IPS-15b (cell line): ENCODE results near the gene CLDN34.

ENCODE experiments used
- H3K27me3 ChIP-seq: one replicate; pipeline ENCODE4 v1.6.1; 2013; ENCODE audit warnings: low read length; ENCODE audit not compliant: control insufficient read depth, insufficient read depth
- H3K36me3 ChIP-seq: one replicate; pipeline ENCODE4 v1.6.1; 2013; ENCODE audit warnings: low read length; ENCODE audit not compliant: control insufficient read depth, insufficient read depth
- H3K4me1 ChIP-seq: one replicate; pipeline ENCODE4 v1.6.1; 2013; ENCODE audit warnings: mild to moderate bottlenecking, low read length; ENCODE audit not compliant: control insufficient read depth, insufficient read depth
- H3K4me3 ChIP-seq: one replicate; pipeline ENCODE4 v1.5.1; 2013; ENCODE audit warnings: low read depth, low read length
- H3K9ac ChIP-seq: one replicate; pipeline ENCODE4 v1.6.1; 2013; ENCODE audit warnings: low read depth, mild to moderate bottlenecking, low read length
- H3K9me3 ChIP-seq: one replicate; pipeline ENCODE4 v1.6.1; 2013; ENCODE audit warnings: mild to moderate bottlenecking, low read length; ENCODE audit not compliant: control insufficient read depth, insufficient read depth

CLDN34 gene

GRCh38 chrX:9966775-9967408 is at the start of gene CLDN34:
TSS of gene CLDN34 (plus strand) at chrX:9967358. CDS start at chrX:9967358, 0 bp downstream.
- Histone ChIP-seq H3K4me3 (no peak within 1 kb of the TSS), H3K36me3 (no peaks in the 10 kb centered on the region), H3K4me1 (no peaks in the 10 kb centered on the region), H3K27me3 (no peaks in the 10 kb centered on the region), H3K9ac (no peak within 1 kb of the TSS), H3K9me3 (no peaks in the 10 kb centered on the region)

- H3K4me3 ChIP-seq, result no peak overlapping the region
- H3K9ac ChIP-seq, result no peak overlapping the region
- H3K4me1 ChIP-seq, result no peaks in the 10 kb centered on the region
- no peaks in the 10 kb centered on the region for H3K9me3 ChIP-seq
- H3K27me3 ChIP-seq, result no peaks in the 10 kb centered on the region
- H3K36me3 ChIP-seq, result no peaks in the 10 kb centered on the region
Measured at GRCh38 chrX:9917861-9918260, 49.3 kb upstream of the CLDN34 start.

- Histone ChIP-seq H3K9me3 (no peaks in the 10 kb centered on the region), H3K27me3 (no peaks in the 10 kb centered on the region), H3K4me3 (no peak overlapping the region), H3K36me3 (no peaks in the 10 kb centered on the region), H3K9ac (no peak overlapping the region), H3K4me1 (no peaks in the 10 kb centered on the region)
Measured at GRCh38 chrX:9919632-9920172, 47.5 kb upstream of the CLDN34 start.

- H3K4me1 ChIP-seq, result no peaks in the 10 kb centered on the region
- no peak overlapping the region for H3K4me3 ChIP-seq
- no peaks in the 10 kb centered on the region for H3K27me3 ChIP-seq
- peaks cover 5% of the 10 kb centered on the region for H3K9me3 ChIP-seq
- no peaks in the 10 kb centered on the region for H3K36me3 ChIP-seq
- H3K9ac ChIP-seq, result no peak overlapping the region
Measured at GRCh38 chrX:9921407-9921806, 45.8 kb upstream of the CLDN34 start.

- Histone ChIP-seq H3K27me3 (no peaks in the 10 kb centered on the region), H3K9ac (no peak overlapping the region), H3K9me3 (peaks cover 5% of the 10 kb centered on the region), H3K36me3 (no peaks in the 10 kb centered on the region), H3K4me3 (no peak overlapping the region), H3K4me1 (peaks cover 2% of the 10 kb centered on the region)
Measured at GRCh38 chrX:9923357-9923756, 43.8 kb upstream of the CLDN34 start.

GRCh38 chrX:9926002-9926401 is 41.2 kb upstream of the CLDN34 start:
- H3K4me3 ChIP-seq, result no peak overlapping the region
- no peaks in the 10 kb centered on the region for H3K36me3 ChIP-seq
- H3K4me1 ChIP-seq, result peaks cover 8% of the 10 kb centered on the region
- H3K27me3 ChIP-seq, result no peaks in the 10 kb centered on the region
- H3K9me3 ChIP-seq, result peaks cover 5% of the 10 kb centered on the region
- no peak overlapping the region for H3K9ac ChIP-seq

GRCh38 chrX:9927698-9928482 is 39.3 kb upstream of the CLDN34 start:
- H3K4me1 ChIP-seq, result peaks cover 8% of the 10 kb centered on the region
- H3K9me3 ChIP-seq, result peaks cover 5% of the 10 kb centered on the region
- no peaks in the 10 kb centered on the region for H3K27me3 ChIP-seq
- H3K4me3 ChIP-seq, result peak overlapping the region; percentile 31
- H3K9ac ChIP-seq, result no peak overlapping the region
- peaks cover 7% of the 10 kb centered on the region for H3K36me3 ChIP-seq

GRCh38 chrX:9935436-9935835 is 31.7 kb upstream of the CLDN34 start:
- Histone ChIP-seq H3K36me3 (peaks cover 12% of the 10 kb centered on the region), H3K27me3 (no peaks in the 10 kb centered on the region), H3K4me1 (no peaks in the 10 kb centered on the region), H3K4me3 (no peak overlapping the region), H3K9ac (no peak overlapping the region), H3K9me3 (peaks cover 2% of the 10 kb centered on the region)

- no peaks in the 10 kb centered on the region for H3K27me3 ChIP-seq
- peaks cover 9% of the 10 kb centered on the region for H3K9me3 ChIP-seq
- H3K4me1 ChIP-seq, result no peaks in the 10 kb centered on the region
- H3K36me3 ChIP-seq, result peaks cover 15% of the 10 kb centered on the region
- H3K4me3 ChIP-seq, result no peak overlapping the region
- no peak overlapping the region for H3K9ac ChIP-seq
Measured at GRCh38 chrX:9937761-9938160, 29.4 kb upstream of the CLDN34 start.

- Histone ChIP-seq H3K27me3 (no peaks in the 10 kb centered on the region), H3K36me3 (peaks cover 17% of the 10 kb centered on the region), H3K4me1 (no peaks in the 10 kb centered on the region), H3K9ac (no peak overlapping the region), H3K9me3 (peaks cover 9% of the 10 kb centered on the region), H3K4me3 (no peak overlapping the region)
Measured at GRCh38 chrX:9938516-9938915, 28.6 kb upstream of the CLDN34 start.

- no peaks in the 10 kb centered on the region for H3K27me3 ChIP-seq
- peaks cover 17% of the 10 kb centered on the region for H3K36me3 ChIP-seq
- no peaks in the 10 kb centered on the region for H3K4me1 ChIP-seq
- no peak overlapping the region for H3K9ac ChIP-seq
- H3K9me3 ChIP-seq, result peaks cover 9% of the 10 kb centered on the region
- no peak overlapping the region for H3K4me3 ChIP-seq
Measured at GRCh38 chrX:9940421-9940820, 26.7 kb upstream of the CLDN34 start.

GRCh38 chrX:9942086-9942485 is 25.1 kb upstream of the CLDN34 start:
- H3K27me3 ChIP-seq, result no peaks in the 10 kb centered on the region
- H3K9ac ChIP-seq, result no peak overlapping the region
- H3K9me3 ChIP-seq, result peaks cover 9% of the 10 kb centered on the region
- H3K4me3 ChIP-seq, result no peak overlapping the region
- peaks cover 22% of the 10 kb centered on the region for H3K36me3 ChIP-seq
- no peaks in the 10 kb centered on the region for H3K4me1 ChIP-seq
